BLaER1 (cell line): Measurements from ENCODE around the gene FAM83F.
"Not testable (repeated sequence)": the region's sequence is repeated elsewhere in the genome, so short reads cannot be mapped to it uniquely, and the experiment has no call there.

Experiments
- H3K27ac ChIP-seq: shearing (Covaris generic); formaldehyde crosslinking; 2 replicates; pipeline ENCODE4 v1.8.1; 2022
- H3K27me3 ChIP-seq: shearing (Covaris generic); formaldehyde crosslinking; 2 replicates; pipeline ENCODE4 v1.8.1; 2022
- H3K36me3 ChIP-seq: shearing (Covaris generic); formaldehyde crosslinking; 2 replicates; pipeline ENCODE4 v1.8.1; 2022
- H3K4me1 ChIP-seq: shearing (Covaris generic); formaldehyde crosslinking; 2 replicates; pipeline ENCODE4 v1.8.1; 2022
- H3K4me2 ChIP-seq: shearing (Covaris generic); formaldehyde crosslinking; 2 replicates; pipeline ENCODE4 v1.8.1; 2022
- H3K4me3 ChIP-seq: shearing (Covaris generic); formaldehyde crosslinking; 2 replicates; pipeline ENCODE4 v1.8.1; 2022
- H3K9ac ChIP-seq: shearing (Covaris generic); formaldehyde crosslinking; 2 replicates; pipeline ENCODE4 v1.8.1; 2022
- H3K9me3 ChIP-seq: shearing (Covaris generic); formaldehyde crosslinking; 2 replicates; pipeline ENCODE4 v1.8.1; 2022
- H4K20me1 ChIP-seq: shearing (Covaris generic); formaldehyde crosslinking; 2 replicates; pipeline ENCODE4 v1.8.1; 2022
- Cebpa-rat ChIP-seq: shearing (Covaris generic); IDR thresholded peaks from 2 replicates; pipeline ENCODE4 v1.8.1; 2022

FAM83F gene

GRCh38 chr22:39994566-39995392 is at the start of gene FAM83F:
TSS of gene FAM83F (plus strand) at chr22:39994954. CDS start at chr22:39995043, 89 bp downstream.
- no peaks in the 10 kb centered on the region for H3K36me3 ChIP-seq
- TF ChIP-seq Cebpa-rat: no peak
- H3K27ac ChIP-seq: no peak within 1 kb of the TSS
- no peak within 1 kb of the TSS for H3K9ac ChIP-seq
- H3K4me1 ChIP-seq: peaks cover 14% of the 10 kb centered on the region
- H3K27me3 ChIP-seq: peaks cover 24% of the 10 kb centered on the region
- H3K4me2 ChIP-seq: peak within 1 kb of the TSS; percentile 40
- no peaks in the 10 kb centered on the region for H4K20me1 ChIP-seq
- H3K9me3 ChIP-seq: no peaks in the 10 kb centered on the region; the same call in 1 of the 2 replicates
- no peak within 1 kb of the TSS for H3K4me3 ChIP-seq

- no peaks in the 10 kb centered on the region for H3K9me3 ChIP-seq
- H3K27me3 ChIP-seq: no peaks in the 10 kb centered on the region
- no peak overlapping the region for H3K4me3 ChIP-seq
- TF ChIP-seq Cebpa-rat: no peak
- H4K20me1 ChIP-seq: no peaks in the 10 kb centered on the region
- no peaks in the 10 kb centered on the region for H3K36me3 ChIP-seq
- peak overlapping the region; percentile 58; the same call in 1 of the 2 replicates for H3K4me2 ChIP-seq
- peaks cover 35% of the 10 kb centered on the region for H3K4me1 ChIP-seq
- H3K9ac ChIP-seq: no peak overlapping the region
- H3K27ac ChIP-seq: no peak overlapping the region
Observed at GRCh38 chr22:39946126-39946502, 48.6 kb upstream of the FAM83F start.

- Histone ChIP-seq H3K36me3 (no peaks in the 10 kb centered on the region), H3K27me3 (no peaks in the 10 kb centered on the region), H3K9me3 (no peaks in the 10 kb centered on the region), H3K9ac (no peak overlapping the region), H4K20me1 (no peaks in the 10 kb centered on the region), H3K4me1 (peaks cover 41% of the 10 kb centered on the region), H3K27ac (no peak overlapping the region), H3K4me3 (no peak overlapping the region), H3K4me2 (peak overlapping the region; percentile 58)
- TF ChIP-seq Cebpa-rat: no peak
Observed at GRCh38 chr22:39946503-39947219, 48.1 kb upstream of the FAM83F start.

GRCh38 chr22:39947220-39948216 is 47.2 kb upstream of the FAM83F start:
- H3K9ac ChIP-seq: no peak overlapping the region
- peaks cover 49% of the 10 kb centered on the region for H3K4me1 ChIP-seq
- no peaks in the 10 kb centered on the region for H3K9me3 ChIP-seq
- H3K4me3 ChIP-seq: no peak overlapping the region
- H3K4me2 ChIP-seq: peak overlapping the region; percentile 58
- no peaks in the 10 kb centered on the region for H3K27me3 ChIP-seq
- no peak overlapping the region for H3K27ac ChIP-seq
- H3K36me3 ChIP-seq: no peaks in the 10 kb centered on the region
- no peak for TF ChIP-seq Cebpa-rat
- H4K20me1 ChIP-seq: no peaks in the 10 kb centered on the region

GRCh38 chr22:39949964-39950737 is 44.6 kb upstream of the FAM83F start:
- no peak overlapping the region for H3K4me3 ChIP-seq
- no peaks in the 10 kb centered on the region for H3K9me3 ChIP-seq
- no peak overlapping the region for H3K9ac ChIP-seq
- H3K4me1 ChIP-seq: peaks cover 58% of the 10 kb centered on the region
- H3K36me3 ChIP-seq: no peaks in the 10 kb centered on the region
- TF ChIP-seq Cebpa-rat: no peak
- H4K20me1 ChIP-seq: no peaks in the 10 kb centered on the region
- H3K27ac ChIP-seq: no peak overlapping the region
- H3K4me2 ChIP-seq: peak overlapping the region; percentile 64
- no peaks in the 10 kb centered on the region for H3K27me3 ChIP-seq

GRCh38 chr22:39951603-39952293 is 43.0 kb upstream of the FAM83F start:
- Histone ChIP-seq H3K4me1 (peaks cover 56% of the 10 kb centered on the region), H3K4me2 (peak overlapping the region; percentile 64)
- H3K9ac ChIP-seq, H3K9me3 ChIP-seq, H3K27ac ChIP-seq, H3K27me3 ChIP-seq, H3K36me3 ChIP-seq, H4K20me1 ChIP-seq, H3K4me3 ChIP-seq: not testable (repeated sequence)
- 0 out of 2 replicates have a peak, but pooled peaks have one; percentile 27 for TF ChIP-seq Cebpa-rat

- H3K4me2 ChIP-seq: peak overlapping the region; percentile 64; the same call in 1 of the 2 replicates
- TF ChIP-seq Cebpa-rat: no peak
- H3K27me3 ChIP-seq: no peaks in the 10 kb centered on the region
- no peak overlapping the region for H3K4me3 ChIP-seq
- H3K27ac ChIP-seq: no peak overlapping the region
- no peaks in the 10 kb centered on the region for H3K36me3 ChIP-seq
- H3K4me1 ChIP-seq: peaks cover 56% of the 10 kb centered on the region
- H3K9me3 ChIP-seq: no peaks in the 10 kb centered on the region
- H4K20me1 ChIP-seq: no peaks in the 10 kb centered on the region
- H3K9ac ChIP-seq: no peak overlapping the region
Observed at GRCh38 chr22:39952347-39952746, 42.4 kb upstream of the FAM83F start.

GRCh38 chr22:39953101-39953500 is 41.7 kb upstream of the FAM83F start:
- no peak overlapping the region for H3K27ac ChIP-seq
- H3K36me3 ChIP-seq: no peaks in the 10 kb centered on the region
- H4K20me1 ChIP-seq: no peaks in the 10 kb centered on the region
- H3K4me2 ChIP-seq: no peak overlapping the region
- H3K4me1 ChIP-seq: peaks cover 59% of the 10 kb centered on the region
- no peaks in the 10 kb centered on the region for H3K9me3 ChIP-seq
- TF ChIP-seq Cebpa-rat: no peak
- no peaks in the 10 kb centered on the region for H3K27me3 ChIP-seq
- H3K4me3 ChIP-seq: no peak overlapping the region
- no peak overlapping the region for H3K9ac ChIP-seq
